C4-2B (cell line): Measurements from ENCODE around the gene TMEM258.

Source experiments
- CTCF ChIP-seq: fragments of 450-650 bp; conservative IDR thresholded peaks from 2 replicates; pipeline ENCODE4 v1.5.1; 2017; ENCODE audit warnings: mild to moderate bottlenecking
- ZFX ChIP-seq: fragments of 450-650 bp; IDR thresholded peaks from 2 replicates; pipeline ENCODE4 v1.6.1; 2017

- no peak for TF ChIP-seq CTCF
- TF ChIP-seq ZFX, result no peak
These were observed 52.4 kb downstream of the TMEM258 start for GRCh38 chr11:61739966-61740365.
